WTC11 (cell line): ENCODE data around the gene SGTA. TPM values are rescaled to one million over a fixed set of nuclear protein-coding genes. Genes with fewer than 3 reads are reported as not detected.
"Not testable (repeated sequence)": the region's sequence is repeated elsewhere in the genome, so short reads cannot be mapped to it uniquely, and the experiment has no call there.

Source experiments
- ATAC-seq: fragments of 200-7000 bp; cut with Tn5 transposase; 2 replicates; pipeline ENCODE4 v1.10.0; 2021; ENCODE audit warnings: mild to moderate bottlenecking, moderate library complexity
- CTCF ChIA-PET: fragments of 300-600 bp; sonication (Branson Sonifier 250); formaldehyde crosslinking; loops from one replicate; lab custom pipeline; 2021; ENCODE audit warnings: antibody characterized with exemption; lab: Charles Lee
- POLR2A ChIA-PET: fragments of 350-600 bp; sonication (Branson Sonifier 250); formaldehyde crosslinking; loops from one replicate; lab custom pipeline; 2021; ENCODE audit warnings: antibody characterized with exemption; lab: Charles Lee
- DNase-seq: peaks from one replicate; pipeline ENCODE4 v3.0.0; 2021; ENCODE audit warnings: low spot score
- H3K27ac Mint-ChIP-seq: 2 replicates; pipeline ENCODE4 v1.8.0; 2021; ENCODE audit warnings: mixed read lengths
- H3K27me3 Mint-ChIP-seq: 2 replicates; pipeline ENCODE4 v1.8.0; 2021; ENCODE audit warnings: low read depth, mild to moderate bottlenecking, moderate library complexity, mixed read lengths
- H3K36me3 Mint-ChIP-seq: 2 replicates; pipeline ENCODE4 v1.8.0; 2021; ENCODE audit warnings: mixed read lengths
- H3K4me1 Mint-ChIP-seq: 2 replicates; pipeline ENCODE4 v1.8.0; 2022; ENCODE audit warnings: mixed read lengths
- H3K4me3 Mint-ChIP-seq: 2 replicates; pipeline ENCODE4 v1.8.0; 2021; ENCODE audit warnings: mild to moderate bottlenecking, moderate library complexity, mixed read lengths
- H3K9me3 Mint-ChIP-seq: 2 replicates; pipeline ENCODE4 v1.8.0; 2021; ENCODE audit warnings: mixed read lengths
- CREM ChIP-seq: sonication (generic); formaldehyde crosslinking; IDR thresholded peaks from 2 replicates; pipeline ENCODE4 v1.8.1; 2022; ENCODE audit warnings: mild to moderate bottlenecking, missing genetic modification reagents, moderate library complexity
- FOXJ3 ChIP-seq: sonication (generic); formaldehyde crosslinking; IDR thresholded peaks from 2 replicates; pipeline ENCODE4 v1.9.0; 2021; ENCODE audit warnings: missing genetic modification reagents, mild to moderate bottlenecking, borderline replicate concordance
- GRHL2 ChIP-seq: fragments of 250-450 bp; sonication (Bioruptor Pico); IDR thresholded peaks from 2 replicates; pipeline ENCODE4 v1.8.0; 2022; ENCODE audit warnings: mild to moderate bottlenecking, moderate library complexity; ENCODE audit not compliant: insufficient replicate concordance, severe bottlenecking
- JUN ChIP-seq: sonication (generic); formaldehyde crosslinking; IDR thresholded peaks from 2 replicates; pipeline ENCODE4 v1.8.0; 2023; ENCODE audit warnings: mild to moderate bottlenecking, missing genetic modification reagents
- KAT7 ChIP-seq: sonication (generic); formaldehyde crosslinking; IDR thresholded peaks from 2 replicates; pipeline ENCODE4 v1.8.1; 2023; ENCODE audit warnings: missing genetic modification reagents, mild to moderate bottlenecking, borderline replicate concordance
- MAX ChIP-seq: sonication (generic); formaldehyde crosslinking; IDR thresholded peaks from 2 replicates; pipeline ENCODE4 v1.8.0; 2022; ENCODE audit warnings: mild to moderate bottlenecking, missing genetic modification reagents
- NFATC4 ChIP-seq: fragments of 250-450 bp; sonication (Bioruptor Pico); IDR thresholded peaks from 2 replicates; pipeline ENCODE4 v1.9.0; 2021; ENCODE audit warnings: mild to moderate bottlenecking
- SOX15 ChIP-seq: fragments of 250-450 bp; sonication (Bioruptor Pico); IDR thresholded peaks from 2 replicates; pipeline ENCODE4 v1.9.0; 2021; ENCODE audit warnings: mild to moderate bottlenecking
- ZBTB21 ChIP-seq: sonication (generic); formaldehyde crosslinking; IDR thresholded peaks from 2 replicates; pipeline ENCODE4 v1.8.1; 2023; ENCODE audit warnings: mild to moderate bottlenecking, missing genetic modification reagents, borderline replicate concordance
- ZNF416 ChIP-seq: fragments of 250-450 bp; sonication (Bioruptor Pico); IDR thresholded peaks from 2 replicates; pipeline ENCODE4 v1.9.0; 2021; ENCODE audit warnings: mild to moderate bottlenecking, inconsistent platforms
- total RNA-seq: library from RNA; stranded (reverse); gene quantifications from 3 replicates; pipeline ENCODE4 v1.2.3, GENCODE V29; 2021
- TF ChIP-seq, protein P1 (sequence below): fragments of 250-450 bp; sonication (Bioruptor Pico); IDR thresholded peaks from 2 replicates; pipeline ENCODE4 v1.9.0; 2021; ENCODE audit warnings: mild to moderate bottlenecking
- TF ChIP-seq, protein P2 (sequence below): sonication (generic); formaldehyde crosslinking; IDR thresholded peaks from 2 replicates; pipeline ENCODE4 v1.8.0; 2022; ENCODE audit warnings: missing genetic modification reagents

The SGTA gene
- total RNA-seq, 1 experiment from 2014 or later = 91.2 TPM

- Mint-ChIP-seq H3K4me1 (peaks cover 5% of the 10 kb centered on the region), H3K27me3 (peaks cover 2% of the 10 kb centered on the region), H3K36me3 (peaks cover 12% of the 10 kb centered on the region), H3K4me3 (no peak overlapping the region), H3K27ac (no peak overlapping the region), H3K9me3 (peaks cover 12% of the 10 kb centered on the region)
- POLR2A ChIA-PET = no interaction called here
- TF ChIP-seq FOXJ3 (CRISPR knock-in tag) (no peak), KAT7 (CRISPR knock-in tag) (no peak), NFATC4 (CRISPR knock-in tag) (no peak), JUN (CRISPR knock-in tag) (no peak), GRHL2 (CRISPR knock-in tag) (no peak), SOX15 (CRISPR knock-in tag) (no peak), ZBTB21 (no peak), MAX (CRISPR knock-in tag) (no peak)
- TF ChIP-seq, protein P1, sequence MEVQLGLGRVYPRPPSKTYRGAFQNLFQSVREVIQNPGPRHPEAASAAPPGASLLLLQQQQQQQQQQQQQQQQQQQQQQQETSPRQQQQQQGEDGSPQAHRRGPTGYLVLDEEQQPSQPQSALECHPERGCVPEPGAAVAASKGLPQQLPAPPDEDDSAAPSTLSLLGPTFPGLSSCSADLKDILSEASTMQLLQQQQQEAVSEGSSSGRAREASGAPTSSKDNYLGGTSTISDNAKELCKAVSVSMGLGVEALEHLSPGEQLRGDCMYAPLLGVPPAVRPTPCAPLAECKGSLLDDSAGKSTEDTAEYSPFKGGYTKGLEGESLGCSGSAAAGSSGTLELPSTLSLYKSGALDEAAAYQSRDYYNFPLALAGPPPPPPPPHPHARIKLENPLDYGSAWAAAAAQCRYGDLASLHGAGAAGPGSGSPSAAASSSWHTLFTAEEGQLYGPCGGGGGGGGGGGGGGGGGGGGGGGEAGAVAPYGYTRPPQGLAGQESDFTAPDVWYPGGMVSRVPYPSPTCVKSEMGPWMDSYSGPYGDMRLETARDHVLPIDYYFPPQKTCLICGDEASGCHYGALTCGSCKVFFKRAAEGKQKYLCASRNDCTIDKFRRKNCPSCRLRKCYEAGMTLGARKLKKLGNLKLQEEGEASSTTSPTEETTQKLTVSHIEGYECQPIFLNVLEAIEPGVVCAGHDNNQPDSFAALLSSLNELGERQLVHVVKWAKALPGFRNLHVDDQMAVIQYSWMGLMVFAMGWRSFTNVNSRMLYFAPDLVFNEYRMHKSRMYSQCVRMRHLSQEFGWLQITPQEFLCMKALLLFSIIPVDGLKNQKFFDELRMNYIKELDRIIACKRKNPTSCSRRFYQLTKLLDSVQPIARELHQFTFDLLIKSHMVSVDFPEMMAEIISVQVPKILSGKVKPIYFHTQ = no peak
- DNase-seq (no peak), ATAC-seq (no peak)
- CTCF ChIA-PET = interaction anchor here (0.6 kb wide), 1 partner anchor 67 kb away, joined by 3 read pairs; no protein-coding TSS in a partner anchor
Measured at GRCh38 chr19:2714531-2715269, 68.4 kb downstream of the SGTA start.

GRCh38 chr19:2714102-2714501, 69.0 kb downstream of the SGTA start:
- H3K4me3 Mint-ChIP-seq, H3K4me1 Mint-ChIP-seq, H3K27me3 Mint-ChIP-seq, CTCF ChIA-PET, POLR2A ChIA-PET, ATAC-seq, H3K27ac Mint-ChIP-seq, DNase-seq: not testable (repeated sequence)
- H3K9me3 Mint-ChIP-seq = peaks cover 12% of the 10 kb centered on the region
- H3K36me3 Mint-ChIP-seq = peaks cover 12% of the 10 kb centered on the region

DNA sequence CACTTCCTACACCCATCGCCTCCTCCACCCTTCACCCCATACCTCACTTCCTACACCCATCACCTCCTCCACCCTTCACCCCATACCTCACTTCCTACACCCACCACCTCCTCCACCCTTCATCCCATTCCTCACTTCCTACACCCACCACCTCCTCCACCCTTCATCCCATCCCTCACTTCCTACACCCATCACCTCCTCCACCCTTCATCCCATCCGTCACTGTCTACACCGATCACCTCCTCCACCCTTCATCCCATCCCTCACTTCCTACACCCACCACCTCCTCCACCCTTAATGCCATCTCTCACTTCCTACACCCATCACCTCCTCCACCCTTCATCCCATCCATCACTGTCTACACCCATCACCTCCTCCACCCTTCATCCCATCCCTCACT, 69.9 kb downstream of the SGTA start:
- DNase-seq, H3K4me3 Mint-ChIP-seq, ATAC-seq, H3K27me3 Mint-ChIP-seq, H3K4me1 Mint-ChIP-seq, H3K27ac Mint-ChIP-seq, CTCF ChIA-PET, POLR2A ChIA-PET: not testable (repeated sequence)
- peaks cover 12% of the 10 kb centered on the region for H3K36me3 Mint-ChIP-seq
- peaks cover 12% of the 10 kb centered on the region for H3K9me3 Mint-ChIP-seq

- Mint-ChIP-seq H3K9me3 (peaks cover 12% of the 10 kb centered on the region), H3K4me1 (no peaks in the 10 kb centered on the region), H3K27ac (no peak overlapping the region), H3K4me3 (no peak overlapping the region), H3K36me3 (peaks cover 12% of the 10 kb centered on the region), H3K27me3 (peaks cover 8% of the 10 kb centered on the region)
- POLR2A ChIA-PET = no interaction called here
- TF ChIP-seq CREM (CRISPR knock-in tag) = no peak
- TF ChIP-seq NFATC4 (CRISPR knock-in tag) = no peak
- TF ChIP-seq, protein P2, sequence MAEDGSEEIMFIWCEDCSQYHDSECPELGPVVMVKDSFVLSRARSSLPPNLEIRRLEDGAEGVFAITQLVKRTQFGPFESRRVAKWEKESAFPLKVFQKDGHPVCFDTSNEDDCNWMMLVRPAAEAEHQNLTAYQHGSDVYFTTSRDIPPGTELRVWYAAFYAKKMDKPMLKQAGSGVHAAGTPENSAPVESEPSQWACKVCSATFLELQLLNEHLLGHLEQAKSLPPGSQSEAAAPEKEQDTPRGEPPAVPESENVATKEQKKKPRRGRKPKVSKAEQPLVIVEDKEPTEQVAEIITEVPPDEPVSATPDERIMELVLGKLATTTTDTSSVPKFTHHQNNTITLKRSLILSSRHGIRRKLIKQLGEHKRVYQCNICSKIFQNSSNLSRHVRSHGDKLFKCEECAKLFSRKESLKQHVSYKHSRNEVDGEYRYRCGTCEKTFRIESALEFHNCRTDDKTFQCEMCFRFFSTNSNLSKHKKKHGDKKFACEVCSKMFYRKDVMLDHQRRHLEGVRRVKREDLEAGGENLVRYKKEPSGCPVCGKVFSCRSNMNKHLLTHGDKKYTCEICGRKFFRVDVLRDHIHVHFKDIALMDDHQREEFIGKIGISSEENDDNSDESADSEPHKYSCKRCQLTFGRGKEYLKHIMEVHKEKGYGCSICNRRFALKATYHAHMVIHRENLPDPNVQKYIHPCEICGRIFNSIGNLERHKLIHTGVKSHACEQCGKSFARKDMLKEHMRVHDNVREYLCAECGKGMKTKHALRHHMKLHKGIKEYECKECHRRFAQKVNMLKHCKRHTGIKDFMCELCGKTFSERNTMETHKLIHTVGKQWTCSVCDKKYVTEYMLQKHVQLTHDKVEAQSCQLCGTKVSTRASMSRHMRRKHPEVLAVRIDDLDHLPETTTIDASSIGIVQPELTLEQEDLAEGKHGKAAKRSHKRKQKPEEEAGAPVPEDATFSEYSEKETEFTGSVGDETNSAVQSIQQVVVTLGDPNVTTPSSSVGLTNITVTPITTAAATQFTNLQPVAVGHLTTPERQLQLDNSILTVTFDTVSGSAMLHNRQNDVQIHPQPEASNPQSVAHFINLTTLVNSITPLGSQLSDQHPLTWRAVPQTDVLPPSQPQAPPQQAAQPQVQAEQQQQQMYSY (CRISPR knock-in tag) = no peak
- TF ChIP-seq ZNF416 (CRISPR knock-in tag) = no peak
- ATAC-seq = no peak
- CTCF ChIA-PET = interaction anchor here (2.2 kb wide), 1 partner anchor 63 kb away, joined by 12 read pairs; no protein-coding TSS in a partner anchor
- no peak for DNase-seq
Measured at GRCh38 chr19:2711875-2712205, 71.2 kb downstream of the SGTA start.
